ENCODE data around the gene DPF3. TPM values are rescaled to one million over a fixed set of nuclear protein-coding genes. Genes with fewer than 3 reads are reported as not detected.

The DPF3 gene
- total RNA-seq, 1 donor from 2014 or later: 0.11 TPM

DNA sequence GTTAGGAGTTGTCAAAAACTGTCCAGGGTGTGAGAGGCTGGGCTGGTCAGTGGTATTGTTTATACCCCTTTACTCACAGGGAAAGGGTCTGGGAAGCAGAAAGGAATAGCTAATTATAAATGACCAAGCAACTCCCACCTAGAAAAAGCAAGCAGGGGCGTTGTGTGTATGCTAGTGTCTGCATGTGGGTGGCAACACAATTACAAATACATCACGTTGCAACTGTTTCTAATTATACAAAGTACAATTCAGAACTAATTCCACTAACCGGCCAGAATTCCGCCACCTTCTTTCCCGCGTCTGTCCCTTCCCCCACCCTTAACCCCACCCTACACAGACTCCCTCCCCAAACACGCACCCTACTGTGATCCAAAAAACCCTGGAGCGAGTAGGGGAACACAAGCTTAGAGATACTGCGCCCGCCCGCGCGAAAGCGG, 2.2 kb downstream of the DPF3 start:
- H3K27me3 ChIP-seq: peaks cover 3% of the 10 kb centered on the region
- H3K27ac ChIP-seq: no peak overlapping the region
- TF ChIP-seq, protein P1, sequence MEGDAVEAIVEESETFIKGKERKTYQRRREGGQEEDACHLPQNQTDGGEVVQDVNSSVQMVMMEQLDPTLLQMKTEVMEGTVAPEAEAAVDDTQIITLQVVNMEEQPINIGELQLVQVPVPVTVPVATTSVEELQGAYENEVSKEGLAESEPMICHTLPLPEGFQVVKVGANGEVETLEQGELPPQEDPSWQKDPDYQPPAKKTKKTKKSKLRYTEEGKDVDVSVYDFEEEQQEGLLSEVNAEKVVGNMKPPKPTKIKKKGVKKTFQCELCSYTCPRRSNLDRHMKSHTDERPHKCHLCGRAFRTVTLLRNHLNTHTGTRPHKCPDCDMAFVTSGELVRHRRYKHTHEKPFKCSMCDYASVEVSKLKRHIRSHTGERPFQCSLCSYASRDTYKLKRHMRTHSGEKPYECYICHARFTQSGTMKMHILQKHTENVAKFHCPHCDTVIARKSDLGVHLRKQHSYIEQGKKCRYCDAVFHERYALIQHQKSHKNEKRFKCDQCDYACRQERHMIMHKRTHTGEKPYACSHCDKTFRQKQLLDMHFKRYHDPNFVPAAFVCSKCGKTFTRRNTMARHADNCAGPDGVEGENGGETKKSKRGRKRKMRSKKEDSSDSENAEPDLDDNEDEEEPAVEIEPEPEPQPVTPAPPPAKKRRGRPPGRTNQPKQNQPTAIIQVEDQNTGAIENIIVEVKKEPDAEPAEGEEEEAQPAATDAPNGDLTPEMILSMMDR (IDR thresholded peaks at IDR 0.05): no peak
- intact Hi-C loops (cut with DNase I): loop anchor here (5.0 kb wide), 1 partner anchor 144 kb away; no protein-coding TSS in a partner anchor
- H3K4me3 ChIP-seq: peak overlapping the region; percentile 78 to 92
- no peak for DNase-seq (ENCODE audit: low spot score in 2 of 2)
- peaks cover 6% of the 10 kb centered on the region in 2 donors for H3K4me1 ChIP-seq
- no peaks in the 10 kb centered on the region for H3K36me3 ChIP-seq
- H3K9me3 ChIP-seq: no peaks in the 10 kb centered on the region

DNA sequence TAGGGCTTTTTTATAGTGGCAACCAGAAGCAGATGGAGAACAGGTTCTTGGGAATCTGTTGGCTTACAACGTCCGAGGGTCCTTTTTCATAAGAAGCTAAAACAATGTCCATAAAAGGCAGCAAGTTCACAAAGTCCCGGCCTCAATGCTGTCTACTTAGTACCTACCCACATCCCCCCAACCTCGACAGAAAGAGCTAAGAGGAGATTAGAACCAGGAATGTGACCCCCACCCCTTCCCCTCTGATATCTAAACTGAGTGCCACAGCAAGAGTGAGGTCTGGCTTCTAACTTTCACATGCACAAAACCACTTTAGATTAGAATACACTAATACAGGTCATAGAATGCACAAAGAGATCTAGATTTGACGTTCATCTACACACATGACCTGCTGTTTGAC, 4.5 kb downstream of the DPF3 start:
- Histone ChIP-seq H3K4me3 (no peak overlapping the region), H3K27me3 (peaks cover 3% of the 10 kb centered on the region), H3K4me1 (peaks cover 6% of the 10 kb centered on the region in 2 donors), H3K36me3 (no peaks in the 10 kb centered on the region), H3K9me3 (no peaks in the 10 kb centered on the region), H3K27ac (no peak overlapping the region)
- TF ChIP-seq, protein P1 (IDR thresholded peaks at IDR 0.05): no peak
- intact Hi-C loops (cut with DNase I): no loop called here
- DNase-seq (ENCODE audit: low spot score in 2 of 2): no peak

DNA sequence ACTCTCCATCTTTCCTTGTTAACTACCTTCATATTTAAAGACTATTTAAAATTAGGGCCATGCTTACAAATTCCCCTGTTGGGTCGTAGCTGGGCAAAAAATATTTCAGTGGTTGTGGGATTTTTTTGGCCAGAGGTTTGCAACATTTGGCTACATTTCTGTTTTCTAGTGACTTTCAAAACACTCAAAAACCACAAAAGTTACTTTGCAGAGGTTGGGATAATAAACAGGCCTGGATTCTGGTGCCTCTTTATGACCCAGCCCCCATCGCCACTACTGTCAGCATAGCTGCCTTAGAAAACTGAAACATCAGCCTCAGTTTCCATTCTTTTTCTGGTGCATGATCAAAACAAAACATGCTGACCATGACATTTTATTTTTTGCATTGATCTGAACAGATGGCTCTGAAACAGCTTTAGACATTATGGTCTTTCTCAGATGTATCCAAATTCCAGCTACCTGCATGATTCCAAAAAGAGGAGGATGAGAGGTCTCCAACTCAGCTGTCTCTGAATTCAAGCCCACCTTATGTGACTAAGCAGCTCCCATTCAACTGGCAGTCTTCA, 5.2 kb downstream of the DPF3 start:
- Histone ChIP-seq H3K4me3 (no peak overlapping the region), H3K27ac (no peak overlapping the region), H3K36me3 (no peaks in the 10 kb centered on the region), H3K27me3 (peaks cover 3% of the 10 kb centered on the region), H3K9me3 (no peaks in the 10 kb centered on the region), H3K4me1 (peaks cover 6% of the 10 kb centered on the region in 2 donors)
- intact Hi-C loops (cut with DNase I): no loop called here
- DNase-seq (ENCODE audit: low spot score in 2 of 2): no peak
- TF ChIP-seq, protein P1 (IDR thresholded peaks at IDR 0.05): no peak

DNA sequence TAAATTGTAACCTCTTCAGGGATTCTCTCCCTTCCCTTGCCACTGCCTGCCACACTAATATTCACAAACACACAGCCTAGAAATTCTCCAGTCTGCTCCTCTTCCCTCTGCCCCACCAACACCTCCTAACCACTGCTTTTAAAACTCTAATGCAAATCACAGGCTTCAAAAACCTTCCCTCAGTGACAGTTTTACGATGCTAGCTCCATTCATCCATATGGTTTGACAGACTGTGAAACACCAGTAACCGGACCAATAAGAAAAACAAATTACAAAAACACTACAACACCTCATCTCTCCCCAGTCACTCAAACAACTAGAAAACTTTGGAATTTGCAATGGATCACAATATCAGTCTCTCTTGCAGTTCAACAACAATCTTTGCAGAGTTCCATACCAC, 5.7 kb downstream of the DPF3 start:
- H3K27ac ChIP-seq: no peak overlapping the region
- TF ChIP-seq, protein P1 (IDR thresholded peaks at IDR 0.05): no peak
- intact Hi-C loops (cut with DNase I): no loop called here
- H3K9me3 ChIP-seq: no peaks in the 10 kb centered on the region
- H3K27me3 ChIP-seq: peaks cover 3% of the 10 kb centered on the region
- H3K36me3 ChIP-seq: no peaks in the 10 kb centered on the region
- H3K4me3 ChIP-seq: no peak overlapping the region
- DNase-seq (ENCODE audit: low spot score in 2 of 2): no peak
- H3K4me1 ChIP-seq: peaks cover 6% of the 10 kb centered on the region in 2 donors

DNA sequence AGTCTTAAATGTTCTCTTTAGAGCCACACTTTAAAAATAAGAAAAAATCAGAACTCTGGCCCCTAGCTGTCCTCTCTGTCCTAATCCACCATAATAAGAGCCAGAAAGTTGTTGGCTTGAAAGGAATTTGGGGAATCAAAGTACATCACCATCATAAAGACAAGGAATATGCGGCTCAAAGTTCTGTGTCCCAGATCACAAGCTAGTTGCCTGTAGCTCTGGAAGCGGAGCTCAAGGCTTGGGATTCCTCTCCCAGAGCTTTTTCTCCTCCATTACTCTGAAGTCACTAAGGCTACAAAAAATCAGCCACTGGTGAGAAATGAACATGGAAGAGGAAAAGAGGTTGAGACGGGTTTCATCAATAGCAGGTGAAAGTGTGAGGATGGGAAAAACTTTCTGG, 6.4 kb downstream of the DPF3 start:
- TF ChIP-seq, protein P1 (IDR thresholded peaks at IDR 0.05): no peak

DNA sequence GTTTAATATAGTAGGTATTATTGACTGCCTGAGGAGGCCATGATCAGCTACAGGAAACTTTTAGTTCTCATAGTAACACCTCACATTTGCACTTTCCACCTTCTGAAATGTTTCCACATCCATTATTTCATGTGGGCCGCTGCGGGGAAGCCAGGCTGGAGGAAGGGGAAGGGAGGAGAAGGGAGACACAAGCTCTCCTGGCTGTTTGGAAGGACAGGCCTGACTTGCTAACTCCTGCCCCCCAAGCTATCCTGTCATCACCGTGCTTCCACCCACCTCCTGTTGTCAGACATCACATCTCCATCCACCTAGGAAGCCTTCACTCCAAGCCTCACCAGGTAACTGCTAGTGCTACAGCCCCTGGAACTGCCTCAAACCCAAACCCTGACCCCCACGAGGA, 9.5 kb downstream of the DPF3 start:
- intact Hi-C loops (cut with DNase I): no loop called here
- DNase-seq (ENCODE audit: low spot score in 2 of 2): no peak
- Histone ChIP-seq H3K27me3 (no peaks in the 10 kb centered on the region), H3K36me3 (no peaks in the 10 kb centered on the region), H3K4me1 (no peaks in the 10 kb centered on the region), H3K4me3 (no peak overlapping the region), H3K27ac (no peak overlapping the region), H3K9me3 (no peaks in the 10 kb centered on the region)
- TF ChIP-seq, protein P1 (IDR thresholded peaks at IDR 0.05): no peak

More for the DNA sequence above, 6.4 kb downstream of the DPF3 start:
- Histone ChIP-seq H3K4me3 (no peak overlapping the region), H3K4me1 (peaks cover under 1 to 6% of the 10 kb centered on the region in 2 donors), H3K36me3 (no peaks in the 10 kb centered on the region), H3K27me3 (peaks cover 3% of the 10 kb centered on the region), H3K27ac (no peak overlapping the region), H3K9me3 (no peaks in the 10 kb centered on the region)
- DNase-seq (ENCODE audit: low spot score in 2 of 2): no peak
- intact Hi-C loops (cut with DNase I): no loop called here

Data from ascending aorta (tissue), 2 donors.